ENCODE measurements around the gene TCF4.

TCF4 gene

DNA sequence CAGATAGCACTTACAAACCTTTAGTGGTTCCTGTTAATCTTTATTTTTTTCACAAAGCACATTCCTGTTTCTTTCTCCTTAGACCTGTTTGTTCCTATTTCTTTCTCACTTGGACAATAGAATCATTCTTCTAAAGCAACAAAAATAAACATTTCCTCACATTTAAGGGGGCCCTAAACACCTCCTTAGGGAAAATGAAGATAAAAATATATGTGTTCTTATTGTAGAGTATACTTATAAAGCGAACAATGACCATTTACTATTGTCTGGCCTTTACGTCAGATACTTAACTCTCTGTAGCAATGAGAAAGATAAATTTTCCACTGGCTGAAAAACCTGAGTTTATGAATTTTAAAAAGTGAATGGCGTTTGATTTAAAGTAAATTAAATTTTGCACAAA is 234.6 kb downstream of the TCF4 start:
- no peak for TF ChIP-seq CTCF (conservative IDR thresholded peaks at IDR 0.05; ENCODE audit: low read depth, low read length)
- H3K4me3 ChIP-seq (ENCODE audit: low read length), result no peak overlapping the region
- DNase-seq (ENCODE audit: low read depth), result no peak

DNA sequence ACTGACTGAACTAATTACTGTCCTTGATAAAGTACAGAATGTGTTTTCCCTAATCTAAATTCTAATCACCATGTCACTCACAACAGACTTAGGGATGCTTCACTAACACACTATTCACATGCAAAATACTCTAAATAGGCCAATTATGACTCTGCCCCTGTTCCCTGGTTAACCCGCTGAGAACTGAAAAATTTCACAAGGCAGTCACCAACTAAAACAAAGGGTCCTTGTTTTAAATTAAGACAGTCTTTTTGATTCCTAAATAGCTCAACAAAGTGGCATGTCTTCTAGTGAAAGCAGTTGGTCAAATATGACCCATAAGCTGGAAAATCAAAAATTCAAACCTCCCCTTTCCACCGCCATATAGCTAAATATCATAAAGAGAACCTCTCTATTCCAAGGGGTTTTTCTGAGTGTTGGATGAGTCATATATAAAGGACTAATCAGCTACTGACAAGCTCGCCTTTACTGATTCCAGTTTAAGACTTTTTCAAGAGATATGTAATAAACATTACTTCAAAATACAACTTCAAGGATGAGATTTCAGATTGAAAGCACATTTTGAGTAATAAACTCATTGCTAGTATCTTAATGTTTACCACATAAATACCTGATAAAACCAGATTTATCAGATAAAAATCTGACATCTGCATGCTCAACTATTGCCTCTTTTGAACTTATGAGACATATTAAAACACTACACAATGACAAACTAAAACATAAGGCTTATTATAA is 235.8 kb downstream of the TCF4 start:
- TF ChIP-seq CTCF (conservative IDR thresholded peaks at IDR 0.05; ENCODE audit: low read depth, low read length), result no peak
- no peak for DNase-seq (ENCODE audit: low read depth)
- H3K4me3 ChIP-seq (ENCODE audit: low read length), result no peak overlapping the region

DNA sequence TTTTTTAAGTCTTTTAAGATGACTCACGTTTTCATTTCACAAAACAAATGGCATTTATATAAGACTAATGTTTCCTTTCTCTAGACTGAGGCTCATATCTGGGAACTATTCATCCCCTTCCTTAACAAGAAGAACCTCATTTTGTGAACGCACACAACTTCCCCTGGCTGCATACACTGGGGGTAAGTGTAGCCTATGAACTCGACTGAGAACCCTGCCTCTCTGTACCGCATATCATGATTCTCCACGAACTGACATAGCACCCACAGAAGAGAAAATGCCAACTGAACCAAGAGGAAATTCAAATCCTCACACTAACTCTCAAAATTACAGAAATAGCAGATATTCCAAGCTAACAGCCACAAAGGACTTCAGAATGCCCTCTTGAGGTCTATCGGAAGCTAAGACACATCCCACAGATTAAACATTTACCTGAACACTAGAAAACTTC is 236.7 kb downstream of the TCF4 start:
- DNase-seq (ENCODE audit: low read depth), result no peak
- no peak overlapping the region for H3K4me3 ChIP-seq (ENCODE audit: low read length)
- no peak for TF ChIP-seq CTCF (conservative IDR thresholded peaks at IDR 0.05; ENCODE audit: low read depth, low read length)

DNA sequence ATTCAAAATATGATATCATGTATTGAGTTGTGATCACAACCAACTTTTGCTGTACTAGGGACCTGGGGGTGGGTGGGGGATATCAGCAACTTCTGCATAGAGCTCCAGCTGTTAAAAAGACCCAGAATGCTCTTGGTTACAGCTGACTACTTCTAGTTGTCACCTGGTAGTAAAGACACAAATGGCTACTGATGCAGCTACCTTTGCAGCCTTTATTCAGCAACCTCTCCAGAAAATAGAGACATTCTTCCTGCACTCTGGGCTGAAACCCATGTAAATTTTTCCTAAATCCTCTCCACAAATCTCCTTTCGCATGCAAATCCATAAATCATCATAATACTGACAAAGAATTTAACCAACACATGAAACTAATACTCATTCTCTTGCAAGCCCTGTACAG is 238.3 kb downstream of the TCF4 start:
- no peak for DNase-seq (ENCODE audit: low read depth)
- H3K4me3 ChIP-seq (ENCODE audit: low read length), result no peak overlapping the region
- no peak for TF ChIP-seq CTCF (conservative IDR thresholded peaks at IDR 0.05; ENCODE audit: low read depth, low read length)

DNA sequence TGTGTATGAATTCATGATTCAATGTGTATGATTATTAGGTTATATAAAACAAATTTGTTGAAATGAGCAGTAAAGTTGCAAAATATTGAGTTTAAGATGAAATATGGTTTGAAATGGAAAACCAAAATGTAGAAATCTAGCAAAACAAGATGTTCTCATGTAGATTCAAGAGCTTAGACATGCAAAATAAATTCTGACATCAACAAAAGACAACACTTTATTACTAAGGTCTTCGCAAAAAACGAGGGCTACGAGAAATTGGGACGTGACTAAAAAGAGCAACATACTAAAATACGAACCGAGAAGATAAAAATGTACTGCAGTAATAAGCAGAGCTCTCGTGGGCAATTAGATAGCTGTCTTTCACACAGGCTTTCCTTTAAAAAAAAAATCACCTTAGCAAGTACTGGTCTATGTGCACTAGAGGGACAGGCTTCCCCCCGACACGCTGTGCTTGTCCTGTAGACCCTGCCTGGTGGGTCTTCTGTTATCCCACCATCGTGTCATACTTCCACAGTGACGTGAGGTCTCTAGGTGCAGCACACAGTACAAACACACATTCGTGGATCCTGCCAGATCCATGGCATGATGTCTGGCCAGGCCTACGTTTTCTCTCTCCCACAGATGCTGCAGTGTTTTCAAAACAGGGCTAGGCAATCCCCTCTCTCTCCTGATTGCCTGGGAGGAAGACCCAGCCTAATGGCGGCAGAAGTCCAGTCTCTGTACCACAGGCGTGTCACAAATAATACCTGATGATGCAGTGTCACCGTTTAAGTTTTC is 240.8 kb downstream of the TCF4 start:
- no peak for TF ChIP-seq CTCF (conservative IDR thresholded peaks at IDR 0.05; ENCODE audit: low read depth, low read length)
- DNase-seq (ENCODE audit: low read depth), result no peak
- no peak overlapping the region for H3K4me3 ChIP-seq (ENCODE audit: low read length)

GRCh38 chr18:55346387-55346786 is 241.6 kb downstream of the TCF4 start:
- no peak overlapping the region for H3K4me3 ChIP-seq (ENCODE audit: low read length)
- TF ChIP-seq CTCF (conservative IDR thresholded peaks at IDR 0.05; ENCODE audit: low read depth, low read length), result no peak
- no peak for DNase-seq (ENCODE audit: low read depth)
